HG02973 (cell line): Measurements from ENCODE around the gene TMEM61.
"Not testable (repeated sequence)": the region's sequence is repeated elsewhere in the genome, so short reads cannot be mapped to it uniquely, and the experiment has no call there.

ENCODE experiments used
- ATAC-seq: cut with Tn5 transposase; IDR thresholded peaks from one replicate; pipeline ENCODE4 v1.9.1; 2021; ENCODE audit warnings: moderate library complexity; ENCODE audit not compliant: unreplicated experiment

TMEM61 gene

DNA sequence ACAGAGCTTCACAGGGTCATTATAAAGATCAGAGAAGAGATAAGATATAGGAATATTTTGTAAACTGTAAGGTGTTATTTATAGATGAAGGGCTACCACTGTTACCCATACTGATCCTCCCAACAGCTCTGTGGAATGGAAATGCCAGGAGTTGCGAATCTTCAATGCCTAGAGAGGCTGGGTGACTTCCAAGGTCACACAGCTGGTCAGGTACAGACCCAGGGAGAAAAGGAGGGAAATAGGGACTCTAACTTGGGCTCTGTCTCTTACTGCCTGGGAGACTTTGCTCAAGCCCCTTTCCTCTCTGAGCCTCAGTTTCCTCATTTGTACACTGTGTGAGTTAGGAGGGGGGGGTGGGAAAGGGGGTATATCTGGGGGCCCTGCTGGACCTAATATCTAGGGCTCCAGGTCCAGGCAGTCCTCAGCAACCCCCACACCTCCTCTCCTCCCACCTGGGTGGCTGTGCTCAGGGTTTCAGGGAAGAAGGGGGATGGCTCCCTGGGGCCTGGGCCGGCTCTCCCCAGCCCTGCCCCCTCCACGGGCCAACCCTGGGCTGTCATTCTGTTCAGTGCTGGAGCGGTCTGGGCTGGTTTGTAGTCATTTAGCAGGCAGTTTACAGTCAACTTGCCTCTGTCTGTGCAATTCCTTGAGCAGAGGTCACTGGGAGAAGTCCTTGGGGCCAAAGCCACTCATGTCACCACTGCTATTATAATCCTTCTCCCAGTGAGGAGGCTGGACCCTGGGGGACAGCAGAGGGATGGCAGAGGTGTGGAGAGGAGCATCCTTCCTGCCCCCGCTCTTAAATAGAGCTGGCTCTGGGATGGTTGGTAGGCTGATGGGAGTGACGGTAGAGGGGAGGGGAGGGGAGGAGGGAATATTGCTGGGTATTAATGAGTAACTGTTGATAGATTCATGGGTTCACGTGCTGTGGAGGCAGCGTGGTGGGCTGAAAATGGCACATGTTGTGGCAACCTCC lies 20.0 kb downstream of the TMEM61 start:
- no peak for ATAC-seq

DNA sequence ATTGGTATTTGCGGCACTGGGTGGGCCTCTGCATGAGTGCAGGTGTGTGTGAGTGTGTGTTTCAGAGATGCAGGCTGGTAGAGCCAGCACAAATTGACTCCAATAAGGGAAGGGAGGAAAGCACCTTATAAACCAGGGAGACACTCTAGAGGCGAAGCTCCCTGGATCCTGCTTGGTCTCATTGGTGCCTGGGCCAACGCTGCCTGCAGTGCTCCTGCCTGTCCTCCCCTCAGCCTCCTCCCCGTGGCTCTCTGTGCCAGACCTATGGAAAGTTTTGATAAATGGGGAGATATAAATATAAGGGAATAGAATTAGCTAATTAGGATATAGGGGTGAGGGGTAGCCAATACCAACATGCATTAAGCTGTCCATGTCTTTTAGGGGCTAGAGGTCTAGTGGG lies 20.9 kb downstream of the TMEM61 start:
- no peak for ATAC-seq

DNA sequence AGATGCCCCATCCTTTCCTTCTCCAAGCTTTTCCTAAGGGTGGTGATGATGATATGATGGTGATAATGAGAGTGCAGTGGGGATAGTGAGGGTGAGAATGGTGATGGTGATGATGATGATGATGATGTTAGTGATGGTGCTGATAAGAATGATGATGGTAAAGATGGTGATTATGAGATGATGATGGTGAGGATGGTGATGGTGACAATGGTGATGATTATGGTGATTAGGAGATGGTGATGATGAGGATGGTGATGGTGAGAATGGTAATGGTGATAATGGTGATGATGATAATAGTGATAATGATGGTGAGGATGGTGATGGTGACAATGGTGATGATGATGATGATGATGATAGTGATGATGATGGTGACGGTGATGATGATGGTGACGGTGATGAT lies 22.3 kb downstream of the TMEM61 start:
- ATAC-seq, result no peak

DNA sequence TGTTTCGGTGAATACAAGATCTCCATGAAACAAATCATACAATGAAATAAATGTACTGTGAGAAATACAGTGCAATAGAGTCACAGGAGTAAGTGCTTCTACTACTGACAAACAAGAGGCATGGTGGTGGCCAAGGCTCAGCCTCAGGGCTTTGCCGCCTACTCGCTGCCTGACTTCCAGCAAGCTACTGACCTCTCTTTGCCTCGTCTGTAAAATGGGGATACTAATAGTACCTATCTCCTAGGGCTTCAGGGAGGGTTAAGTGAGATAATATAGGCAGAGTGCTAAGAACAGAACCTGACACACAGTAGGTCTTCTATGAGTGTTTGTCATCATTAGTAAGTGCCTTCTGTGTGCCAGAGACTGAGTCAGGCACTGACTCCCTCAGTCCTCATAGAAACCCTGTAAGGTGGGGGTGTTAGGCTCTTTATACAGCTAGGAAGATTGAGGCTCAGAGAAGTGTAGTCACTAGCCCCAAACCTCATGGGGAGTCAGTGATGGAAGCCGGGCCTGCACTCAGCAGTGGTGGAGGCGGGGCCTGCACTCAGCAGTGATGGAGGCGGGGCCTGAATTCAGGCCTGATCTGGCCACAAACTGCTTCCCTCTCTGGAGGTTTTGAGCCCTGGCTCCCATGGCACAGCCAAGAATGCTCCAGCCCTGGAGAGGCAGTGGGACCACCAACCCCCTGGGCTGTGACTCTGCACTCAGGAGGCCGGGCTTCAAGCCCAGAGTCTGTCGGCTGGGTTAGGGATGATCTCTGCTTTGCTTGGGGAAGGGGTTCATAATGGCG lies 25.1 kb downstream of the TMEM61 start:
- no peak for ATAC-seq

DNA sequence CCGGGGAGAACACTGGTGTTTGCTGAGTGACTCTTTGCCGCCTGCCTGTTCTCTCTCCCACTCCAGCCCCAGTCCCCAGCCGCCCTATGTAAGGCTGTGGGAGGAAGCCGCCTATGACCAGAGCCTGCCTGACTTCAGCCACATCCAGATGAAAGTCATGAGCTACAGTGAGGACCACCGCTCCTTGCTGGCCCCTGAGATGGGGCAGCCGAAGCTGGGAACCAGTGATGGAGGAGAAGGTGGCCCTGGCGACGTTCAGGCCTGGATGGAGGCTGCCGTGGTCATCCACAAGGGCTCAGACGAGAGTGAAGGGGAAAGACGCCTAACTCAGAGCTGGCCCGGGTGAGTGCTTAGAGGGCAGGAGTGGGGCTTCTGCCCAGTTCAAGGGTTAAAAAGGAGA lies 26.5 kb downstream of the TMEM61 start:
- ATAC-seq, result no peak

DNA sequence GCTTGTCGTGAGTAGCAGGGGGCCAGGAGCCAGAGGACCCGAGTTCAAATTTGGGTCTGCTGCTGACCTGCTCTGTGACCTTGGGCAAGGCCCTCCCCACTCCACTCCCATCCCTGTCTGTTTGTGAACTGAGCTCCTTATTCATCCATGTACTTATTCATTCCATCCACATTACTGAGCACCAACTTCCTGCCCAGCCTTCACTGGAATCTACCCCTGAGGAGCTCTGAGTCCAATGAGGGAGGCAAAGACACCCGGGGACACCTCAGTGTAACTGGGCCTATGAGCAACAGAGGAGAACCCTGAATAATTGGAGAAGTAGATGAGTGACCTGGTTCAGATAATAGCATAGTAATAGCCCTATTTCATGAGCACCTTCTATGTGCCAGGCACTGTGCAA lies 27.2 kb downstream of the TMEM61 start:
- ATAC-seq, result no peak

DNA sequence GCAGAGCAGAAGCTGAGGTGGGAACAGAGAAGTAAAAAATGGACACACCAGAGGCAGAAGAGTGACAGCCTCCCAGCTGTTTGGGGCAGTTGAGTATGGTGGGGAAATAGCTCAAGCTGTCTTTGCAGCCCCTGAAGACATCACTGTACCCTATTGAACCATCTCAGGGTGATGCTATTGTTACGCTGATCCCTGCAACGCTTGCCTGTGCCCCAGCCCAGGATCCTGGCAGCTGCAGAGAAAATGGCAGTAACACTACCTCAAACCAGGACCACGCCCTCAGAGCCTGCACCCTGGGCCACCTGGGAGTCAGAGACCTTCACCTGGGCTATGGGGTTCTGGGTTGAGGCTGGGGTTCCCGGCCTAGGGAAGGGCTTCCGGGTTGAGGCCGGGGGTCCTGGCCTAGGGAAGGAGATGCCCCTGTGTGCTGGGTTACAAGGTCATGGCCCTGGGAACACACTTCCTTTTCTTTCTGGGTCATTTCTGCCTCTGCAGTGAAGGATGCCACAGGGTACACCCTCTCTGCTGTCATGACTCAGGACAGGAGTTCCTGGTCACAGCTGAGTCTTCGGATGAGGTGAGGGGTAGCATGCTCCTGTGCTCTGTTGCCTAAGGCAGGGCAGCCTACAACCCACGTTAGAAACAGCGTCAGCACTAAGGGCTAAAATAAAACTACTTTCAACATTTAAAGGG lies 29.9 kb downstream of the TMEM61 start:
- no peak for ATAC-seq

DNA sequence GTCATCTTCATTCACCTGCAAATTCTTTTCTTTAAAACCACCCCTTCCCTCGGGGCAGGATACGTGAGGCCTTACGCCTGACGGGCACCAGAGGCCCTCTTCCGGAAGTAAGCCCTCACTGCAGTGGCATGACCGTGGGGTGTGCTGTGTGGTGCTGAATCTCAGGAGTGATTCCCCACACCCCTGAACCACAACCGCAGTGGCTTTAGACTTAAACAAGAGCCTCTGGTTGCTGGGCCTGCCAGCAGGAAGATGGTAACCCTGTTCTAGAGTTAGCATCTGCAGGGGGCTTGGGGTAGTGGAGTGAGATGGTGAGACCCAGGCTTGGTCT lies 30.4 kb downstream of the TMEM61 start:
- ATAC-seq, result no peak

DNA sequence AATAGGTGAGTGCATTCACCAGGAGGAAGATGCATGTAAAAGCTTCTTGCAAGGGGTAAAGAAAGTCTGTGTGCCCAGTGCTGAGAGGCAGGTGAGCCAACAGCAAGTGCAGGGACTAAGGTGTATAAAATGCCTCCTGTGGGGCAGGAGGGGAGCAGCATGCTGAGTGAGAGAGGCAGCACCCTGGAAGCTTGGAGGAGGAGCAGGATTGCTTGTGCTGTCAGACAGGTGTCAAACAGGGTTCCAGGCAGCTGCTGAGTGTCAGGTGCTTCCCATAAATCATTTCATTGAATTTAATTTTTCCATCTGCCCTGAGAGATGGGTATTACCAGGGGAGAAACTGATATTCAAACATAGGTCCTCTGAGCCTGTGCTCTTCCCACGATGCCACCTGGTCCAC lies 32.2 kb downstream of the TMEM61 start:
- ATAC-seq, result no peak

DNA sequence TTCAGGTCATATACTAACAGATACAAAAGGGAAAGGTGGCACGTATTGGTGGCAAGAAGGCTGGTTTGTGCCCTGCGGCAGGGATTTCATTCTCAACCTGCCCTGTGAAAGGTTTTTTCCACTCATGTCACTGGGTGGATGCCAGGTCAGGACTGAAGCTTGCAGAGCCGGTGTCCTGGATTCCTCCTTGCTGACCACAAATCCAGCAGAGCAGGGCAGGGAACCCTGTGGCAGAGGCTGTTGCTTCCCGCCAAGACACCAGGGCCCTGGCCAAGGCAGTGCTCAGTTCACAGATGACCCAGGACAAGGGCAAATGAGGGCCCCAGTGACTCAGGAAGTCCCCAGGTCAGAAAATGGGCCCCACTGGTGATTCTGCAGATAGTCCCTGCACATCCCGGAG lies 34.7 kb downstream of the TMEM61 start:
- no peak for ATAC-seq

DNA sequence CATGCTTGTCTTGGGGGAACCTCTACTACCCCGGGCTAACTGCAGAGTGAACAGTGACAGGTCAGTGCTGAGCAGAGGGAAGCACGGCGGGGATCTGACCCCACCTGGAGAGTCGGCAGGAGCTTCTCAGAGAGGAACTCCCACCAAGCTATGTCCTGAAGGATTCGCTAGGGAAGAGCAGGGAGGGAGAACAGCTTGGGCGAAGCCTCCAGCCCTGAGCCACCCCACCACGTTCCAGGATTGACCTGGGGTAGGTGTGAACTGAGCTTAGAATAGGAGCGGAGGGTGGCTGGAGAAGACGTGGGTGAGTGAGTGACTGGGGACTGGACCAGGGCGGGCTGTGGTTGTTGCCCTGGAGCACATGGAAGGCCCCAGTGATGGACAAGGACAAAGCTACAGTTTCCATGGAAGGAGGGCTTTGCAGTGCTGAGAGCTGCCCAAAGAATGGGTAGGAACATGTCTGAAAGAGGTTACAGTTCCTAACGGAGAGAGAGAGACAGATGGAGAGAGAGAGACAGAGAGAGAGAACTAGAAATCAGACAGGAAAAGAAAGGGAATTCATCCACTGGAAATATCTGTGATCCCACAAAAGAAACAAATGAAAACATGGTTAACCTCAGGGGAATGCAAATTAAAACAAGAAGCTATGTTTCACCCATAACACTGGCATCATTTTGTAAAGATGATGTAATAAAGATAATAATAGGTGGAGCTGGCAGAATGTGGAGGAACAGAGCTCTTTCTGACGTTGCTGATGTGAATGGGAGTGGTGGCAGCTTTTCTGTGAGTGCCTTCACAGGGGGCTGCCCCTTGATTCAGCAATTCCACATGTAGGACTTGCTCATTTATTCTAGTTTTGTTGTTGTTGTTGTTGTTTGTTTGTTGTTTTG lies 35.5 kb downstream of the TMEM61 start:
- no peak for ATAC-seq

DNA sequence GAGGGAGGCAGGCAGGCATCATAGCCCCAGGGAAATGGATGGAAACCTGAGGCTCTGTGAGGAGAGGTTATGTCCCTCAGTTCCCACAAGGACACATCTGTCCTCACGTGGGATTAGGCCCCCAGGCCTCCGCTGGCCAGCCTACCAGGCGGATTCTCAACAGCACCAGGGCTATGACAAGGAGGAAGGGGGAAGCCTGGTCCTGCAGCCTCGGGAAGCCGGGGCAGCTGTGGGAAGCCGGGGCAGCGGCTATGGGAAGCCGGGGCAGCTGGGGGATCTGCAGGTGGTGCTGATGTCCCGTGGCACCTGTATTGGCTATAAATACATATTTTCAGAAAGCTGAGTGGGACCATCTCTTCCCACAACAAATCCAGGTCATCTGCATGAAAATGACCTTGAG lies 38.0 kb downstream of the TMEM61 start:
- no peak for ATAC-seq

DNA sequence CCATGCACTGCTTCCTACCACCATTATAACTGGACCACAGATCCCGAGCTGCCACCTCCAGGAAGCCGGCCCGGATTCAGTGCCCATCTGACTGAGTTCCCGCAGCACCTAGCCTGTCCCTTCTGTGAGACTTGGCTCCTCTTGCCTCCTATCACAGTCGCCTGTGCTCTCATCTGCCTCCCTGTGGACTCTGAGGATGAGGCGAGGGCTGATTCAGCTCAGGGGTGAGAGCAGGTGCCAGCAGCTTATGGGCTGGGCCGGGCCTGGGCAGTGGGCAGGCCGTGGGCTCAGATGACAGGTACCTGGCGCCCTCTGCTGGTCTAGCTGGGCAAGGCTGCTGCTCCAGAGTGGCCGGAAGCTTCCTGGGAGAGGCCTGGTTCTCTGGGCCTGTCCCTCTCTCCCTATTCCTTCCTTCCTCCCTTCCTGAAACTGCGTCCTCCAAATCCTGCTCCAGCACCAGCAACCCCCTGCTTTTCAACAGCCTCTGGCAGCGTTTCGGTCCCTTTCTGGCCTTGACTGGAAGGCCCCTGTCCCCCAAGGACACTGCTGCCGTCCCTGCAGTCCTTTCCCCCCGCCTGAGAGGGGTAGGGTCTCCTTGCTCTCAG lies 41.6 kb downstream of the TMEM61 start:
- no peak for ATAC-seq

DNA sequence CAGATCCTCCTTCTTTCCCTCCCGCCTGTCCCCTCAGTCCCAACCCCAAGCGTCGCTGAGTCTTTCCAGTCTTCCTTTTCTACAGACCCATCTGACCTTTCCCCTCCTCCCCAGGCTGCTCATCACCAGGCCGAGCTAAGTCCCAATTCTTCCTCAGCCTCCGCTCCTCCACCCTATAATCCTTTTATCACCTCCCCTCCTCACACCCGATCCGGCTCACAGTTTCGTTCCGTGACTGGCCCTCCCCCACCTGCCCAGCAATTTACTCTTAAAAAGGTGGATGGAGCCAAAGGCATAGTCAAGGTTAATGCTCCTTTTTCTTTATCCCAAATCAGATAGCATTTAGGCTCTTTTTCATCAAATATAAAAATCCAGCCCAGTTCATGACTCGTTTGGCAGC lies 43.7 kb downstream of the TMEM61 start:
- not testable (repeated sequence) for ATAC-seq

DNA sequence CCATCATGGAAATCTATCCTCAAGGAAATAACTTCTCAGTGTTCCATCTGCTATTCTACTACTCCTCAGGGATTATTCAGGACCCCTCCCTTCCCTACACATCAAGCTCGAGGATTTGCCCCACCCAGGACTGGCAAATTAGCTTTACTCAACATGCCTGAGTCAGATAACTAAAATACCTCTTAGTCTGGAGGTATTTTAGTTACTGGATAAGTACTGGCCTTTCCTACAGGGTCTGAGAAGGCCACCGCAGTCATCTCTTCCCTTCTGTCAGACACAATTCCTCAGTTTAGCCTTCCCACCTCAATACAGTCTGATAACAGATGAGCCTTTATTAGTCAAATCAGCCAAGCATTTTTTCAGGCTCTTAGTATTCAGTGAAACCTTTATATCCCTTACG lies 46.3 kb downstream of the TMEM61 start:
- not testable (repeated sequence) for ATAC-seq

DNA sequence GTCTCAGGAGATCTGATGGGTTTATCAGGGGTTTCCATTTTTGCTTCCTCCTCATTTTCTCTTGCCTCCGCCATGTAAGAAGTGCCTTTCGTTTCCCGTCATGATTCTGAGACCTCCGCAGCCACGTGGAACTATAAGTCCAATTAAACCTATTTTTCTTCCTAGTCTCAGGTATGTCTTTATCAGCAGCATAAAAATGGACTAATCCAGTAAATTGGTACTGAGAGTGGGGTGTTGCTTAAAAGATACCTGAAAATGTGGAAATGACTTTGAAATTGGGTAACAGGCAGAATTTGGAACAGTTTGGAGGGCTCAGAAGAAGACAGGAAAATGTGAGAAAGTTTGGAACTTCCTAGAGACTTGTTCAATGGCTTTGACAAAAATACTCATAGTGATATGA lies 50.7 kb downstream of the TMEM61 start:
- ATAC-seq, result not testable (repeated sequence)

DNA sequence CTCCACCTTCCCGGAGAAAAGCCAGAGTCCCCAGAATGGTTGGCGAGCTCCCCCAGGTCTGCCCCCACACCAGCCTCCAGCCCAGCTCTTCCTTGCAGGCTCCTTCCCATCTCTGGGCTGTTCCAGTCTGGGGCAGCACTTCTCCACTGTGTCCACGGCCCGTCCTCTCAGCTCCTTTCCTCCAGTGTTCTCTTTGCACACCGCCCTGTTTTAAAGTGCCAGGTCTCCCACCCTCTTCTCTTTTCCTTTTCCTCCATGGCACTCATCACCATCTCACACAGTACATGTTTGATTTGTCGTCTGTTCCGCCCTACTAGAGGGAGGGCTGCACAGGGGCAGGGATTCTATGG lies 52.8 kb downstream of the TMEM61 start:
- no peak for ATAC-seq

DNA sequence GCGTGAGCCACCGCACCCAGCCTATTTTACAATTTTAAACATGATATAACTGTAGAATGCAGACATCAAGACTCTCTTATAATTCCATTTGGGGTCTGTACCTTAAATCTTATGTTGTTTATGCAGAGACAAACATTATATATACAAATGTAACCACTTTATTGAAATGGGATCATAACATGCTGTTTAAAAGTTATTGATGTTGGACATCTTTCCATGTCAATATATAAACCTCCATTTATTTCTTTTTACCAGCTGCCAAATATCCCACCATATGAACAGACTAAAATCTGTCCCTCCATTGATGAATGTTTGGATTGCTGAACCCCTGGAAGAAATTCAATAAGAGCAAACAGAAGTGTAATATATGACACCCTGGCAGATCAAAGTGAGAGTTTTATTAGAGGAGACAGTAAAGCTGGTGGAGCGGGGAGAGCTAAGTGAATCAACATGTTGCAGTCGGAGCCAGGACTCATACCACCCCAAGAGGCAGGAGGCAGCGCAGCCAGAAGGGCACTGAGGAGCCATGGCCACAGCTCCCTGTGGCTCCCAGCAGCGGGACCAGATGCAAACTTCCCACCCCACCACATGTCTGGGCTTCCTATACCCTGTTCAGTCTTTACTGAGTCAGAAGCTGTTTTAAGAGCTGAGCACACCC lies 54.2 kb downstream of the TMEM61 start:
- no peak for ATAC-seq

DNA sequence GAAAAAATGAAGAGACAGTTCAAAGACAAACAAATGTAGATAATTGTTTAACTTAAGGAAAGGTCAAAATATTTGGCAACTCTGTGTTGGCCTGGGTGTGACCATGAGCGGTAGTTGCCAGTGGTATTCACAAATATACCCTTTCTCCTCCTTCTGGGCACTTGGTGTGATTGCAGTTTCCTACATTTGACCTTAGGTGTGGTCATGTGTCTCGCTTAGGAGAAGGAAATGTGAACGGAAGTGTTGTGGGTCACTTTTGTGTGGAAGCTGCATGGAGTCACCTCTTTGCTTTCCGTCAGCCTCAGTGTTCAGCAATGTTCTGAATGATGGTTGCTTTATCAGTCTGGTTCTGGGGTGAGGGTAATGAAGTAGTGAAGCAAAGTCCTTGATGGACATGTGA lies 55.5 kb downstream of the TMEM61 start:
- ATAC-seq, result no peak
